AG04450 (cell line): ENCODE results near the gene RAMP3. TPM values are rescaled to one million over a fixed set of nuclear protein-coding genes. Genes with fewer than 3 reads are reported as not detected.
A peak's percentile ranks its signal among the peaks of the same experiment; 100 is the strongest.

Experiments used
- CTCF ChIA-PET: fragments of 300-600, 350-600 bp; formaldehyde crosslinking; extraction: SDS; loops from one replicate; lab custom pipeline; 2022; ENCODE audit warnings: antibody characterized with exemption, inconsistent platforms; lab: Charles Lee
- POLR2A ChIA-PET: fragments of 350-600 bp; formaldehyde crosslinking; extraction: SDS; loops from one replicate; lab custom pipeline; 2021; ENCODE audit warnings: antibody characterized with exemption, inconsistent platforms; lab: Yijun Ruan, JAX
- DNase-seq: peaks from one replicate; pipeline ENCODE4 v3.0.0-alpha.2; 2011; ENCODE audit warnings: low read depth, low spot score
- H3K27ac ChIP-seq: one replicate; pipeline ENCODE4 v1.5.1; 2012; ENCODE audit warnings: low read depth, low read length, control low read depth
- H3K27me3 ChIP-seq: one replicate; pipeline ENCODE4 v1.6.0; 2012; ENCODE audit warnings: low read length; ENCODE audit not compliant: control insufficient read depth, insufficient read depth
- H3K4me3 ChIP-seq: 2 replicates; pipeline ENCODE4 v1.5.1; 2011; ENCODE audit warnings: mild to moderate bottlenecking, low read depth, low read length, control low read depth
- H3K9me3 ChIP-seq: 2 replicates; pipeline ENCODE4 v1.5.1; 2012; ENCODE audit warnings: low read length; ENCODE audit not compliant: control insufficient read depth, insufficient read depth
- polyA plus RNA-seq: library from polyadenylated mRNA; depleted of rRNA; stranded (reverse); fragments of >200 nt; gene quantifications from 2 replicates; pipeline ENCODE4 v1.2.3, GENCODE V29; 2011
- TF ChIP-seq, protein P1 (sequence below): IDR thresholded peaks from 2 replicates; pipeline ENCODE4 v1.5.1; 2011; ENCODE audit warnings: low read depth, low read length, control low read depth, inconsistent platforms

The RAMP3 gene
- polyA plus RNA-seq, 1 experiment = not detected

DNA sequence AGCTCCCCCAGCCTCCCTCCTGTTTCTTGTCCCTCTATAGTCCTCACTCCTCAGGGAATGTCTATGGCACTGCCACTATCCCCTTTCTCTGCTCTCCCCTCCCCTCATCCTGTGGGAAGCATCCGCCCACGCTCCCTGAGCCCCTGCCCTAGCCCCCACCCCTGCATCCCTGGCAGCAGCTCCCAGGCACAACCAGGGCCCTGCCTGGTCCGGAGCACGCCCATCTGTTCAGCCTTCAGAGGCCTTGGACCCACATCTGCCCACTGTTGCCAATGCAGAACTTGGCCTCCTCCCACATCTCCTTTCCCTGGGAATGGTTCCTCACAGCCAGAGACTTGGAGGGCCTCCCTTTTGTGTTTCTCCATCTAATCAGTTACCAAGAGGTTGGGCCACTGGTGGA is 25.7 kb upstream of the RAMP3 start:
- ChIA-PET POLR2A (no interaction called here), CTCF (no interaction called here)
- no peak for DNase-seq
- Histone ChIP-seq H3K27me3 (peaks cover 24% of the 10 kb centered on the region), H3K9me3 (no peaks in the 10 kb centered on the region), H3K27ac (no peak overlapping the region), H3K4me3 (no peak overlapping the region)
- TF ChIP-seq, protein P1, sequence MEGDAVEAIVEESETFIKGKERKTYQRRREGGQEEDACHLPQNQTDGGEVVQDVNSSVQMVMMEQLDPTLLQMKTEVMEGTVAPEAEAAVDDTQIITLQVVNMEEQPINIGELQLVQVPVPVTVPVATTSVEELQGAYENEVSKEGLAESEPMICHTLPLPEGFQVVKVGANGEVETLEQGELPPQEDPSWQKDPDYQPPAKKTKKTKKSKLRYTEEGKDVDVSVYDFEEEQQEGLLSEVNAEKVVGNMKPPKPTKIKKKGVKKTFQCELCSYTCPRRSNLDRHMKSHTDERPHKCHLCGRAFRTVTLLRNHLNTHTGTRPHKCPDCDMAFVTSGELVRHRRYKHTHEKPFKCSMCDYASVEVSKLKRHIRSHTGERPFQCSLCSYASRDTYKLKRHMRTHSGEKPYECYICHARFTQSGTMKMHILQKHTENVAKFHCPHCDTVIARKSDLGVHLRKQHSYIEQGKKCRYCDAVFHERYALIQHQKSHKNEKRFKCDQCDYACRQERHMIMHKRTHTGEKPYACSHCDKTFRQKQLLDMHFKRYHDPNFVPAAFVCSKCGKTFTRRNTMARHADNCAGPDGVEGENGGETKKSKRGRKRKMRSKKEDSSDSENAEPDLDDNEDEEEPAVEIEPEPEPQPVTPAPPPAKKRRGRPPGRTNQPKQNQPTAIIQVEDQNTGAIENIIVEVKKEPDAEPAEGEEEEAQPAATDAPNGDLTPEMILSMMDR = no peak

DNA sequence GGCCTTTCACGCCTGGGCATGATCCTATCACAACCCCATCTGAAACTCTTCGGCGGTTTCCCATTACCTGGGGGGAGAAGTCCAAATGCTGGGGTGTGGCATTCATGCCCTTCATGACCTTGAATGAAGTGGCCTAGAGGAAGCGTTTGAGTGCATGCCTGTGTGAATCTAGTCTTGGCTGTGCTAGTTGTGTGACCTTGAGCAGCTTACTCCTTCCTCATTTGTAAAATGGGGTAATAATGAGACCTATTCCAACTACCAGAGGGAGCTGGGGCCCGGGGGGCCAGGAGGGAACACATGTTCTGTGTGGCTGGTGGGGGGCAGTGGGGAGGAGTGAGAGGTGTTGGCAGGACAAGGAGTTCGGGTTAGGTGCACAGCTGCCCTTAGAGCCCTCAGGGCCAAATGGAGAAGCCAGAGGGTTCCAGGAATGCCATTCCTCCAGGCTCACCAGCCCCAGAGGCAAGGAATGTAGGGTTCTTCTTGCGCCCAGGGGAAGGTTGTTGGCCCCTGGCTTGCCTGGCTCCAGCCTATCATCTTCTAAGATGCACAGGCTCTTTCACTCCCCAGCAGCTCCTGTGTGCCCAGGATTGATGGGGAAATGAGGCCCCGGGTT is 24.8 kb upstream of the RAMP3 start:
- Histone ChIP-seq H3K27ac (no peak overlapping the region), H3K4me3 (no peak overlapping the region), H3K27me3 (peaks cover 23% of the 10 kb centered on the region), H3K9me3 (no peaks in the 10 kb centered on the region)
- ChIA-PET CTCF (no interaction called here), POLR2A (no interaction called here)
- DNase-seq = no peak
- TF ChIP-seq, protein P1 = no peak

DNA sequence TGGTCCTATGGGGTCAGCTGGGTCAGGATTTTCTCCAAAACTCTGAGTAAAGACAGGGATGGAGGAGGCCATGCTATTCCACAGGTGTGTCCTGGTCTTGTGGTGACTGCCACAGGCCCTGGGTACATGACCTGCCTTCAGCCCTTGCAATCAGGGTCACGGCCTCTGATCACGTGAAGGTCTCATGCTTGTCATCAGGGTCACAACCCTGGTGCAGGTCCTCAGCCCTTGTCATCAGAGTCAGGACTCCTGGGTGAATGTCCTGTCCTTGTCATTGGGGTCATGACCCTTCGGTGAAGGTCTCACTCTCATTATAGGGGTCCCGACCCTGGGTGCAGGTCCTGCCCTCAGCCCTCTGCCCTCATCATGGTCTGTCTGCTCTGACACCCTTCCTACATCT is 24.2 kb upstream of the RAMP3 start:
- Histone ChIP-seq H3K27ac (no peak overlapping the region), H3K27me3 (peaks cover 23% of the 10 kb centered on the region), H3K9me3 (no peaks in the 10 kb centered on the region), H3K4me3 (no peak overlapping the region)
- DNase-seq = no peak
- TF ChIP-seq, protein P1 = no peak
- ChIA-PET POLR2A (no interaction called here), CTCF (no interaction called here)

DNA sequence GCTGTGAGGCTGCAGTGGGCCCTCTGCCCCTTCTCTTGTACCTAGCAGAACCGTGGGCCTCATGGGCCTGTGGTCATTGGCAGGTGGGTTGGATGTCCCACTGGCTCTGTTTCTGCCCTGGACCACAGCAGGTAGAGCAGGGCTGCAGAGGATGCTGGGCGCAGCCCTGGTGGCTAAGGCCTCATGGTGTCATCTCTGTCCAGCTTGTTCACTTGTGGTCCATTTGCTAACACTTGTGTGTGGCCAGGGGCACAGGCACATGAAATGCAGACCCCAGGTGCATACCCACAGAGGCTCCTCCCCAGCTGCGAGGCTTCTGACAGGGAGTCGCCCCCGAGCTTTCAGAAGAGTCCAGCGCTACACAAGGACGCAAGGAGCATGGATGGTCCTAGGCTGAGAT is 23.7 kb upstream of the RAMP3 start:
- CTCF ChIA-PET = no interaction called here
- no peak for DNase-seq
- Histone ChIP-seq H3K4me3 (no peak overlapping the region), H3K27me3 (peaks cover 23% of the 10 kb centered on the region), H3K27ac (no peak overlapping the region), H3K9me3 (no peaks in the 10 kb centered on the region)
- TF ChIP-seq, protein P1 = no peak
- POLR2A ChIA-PET = no interaction called here

DNA sequence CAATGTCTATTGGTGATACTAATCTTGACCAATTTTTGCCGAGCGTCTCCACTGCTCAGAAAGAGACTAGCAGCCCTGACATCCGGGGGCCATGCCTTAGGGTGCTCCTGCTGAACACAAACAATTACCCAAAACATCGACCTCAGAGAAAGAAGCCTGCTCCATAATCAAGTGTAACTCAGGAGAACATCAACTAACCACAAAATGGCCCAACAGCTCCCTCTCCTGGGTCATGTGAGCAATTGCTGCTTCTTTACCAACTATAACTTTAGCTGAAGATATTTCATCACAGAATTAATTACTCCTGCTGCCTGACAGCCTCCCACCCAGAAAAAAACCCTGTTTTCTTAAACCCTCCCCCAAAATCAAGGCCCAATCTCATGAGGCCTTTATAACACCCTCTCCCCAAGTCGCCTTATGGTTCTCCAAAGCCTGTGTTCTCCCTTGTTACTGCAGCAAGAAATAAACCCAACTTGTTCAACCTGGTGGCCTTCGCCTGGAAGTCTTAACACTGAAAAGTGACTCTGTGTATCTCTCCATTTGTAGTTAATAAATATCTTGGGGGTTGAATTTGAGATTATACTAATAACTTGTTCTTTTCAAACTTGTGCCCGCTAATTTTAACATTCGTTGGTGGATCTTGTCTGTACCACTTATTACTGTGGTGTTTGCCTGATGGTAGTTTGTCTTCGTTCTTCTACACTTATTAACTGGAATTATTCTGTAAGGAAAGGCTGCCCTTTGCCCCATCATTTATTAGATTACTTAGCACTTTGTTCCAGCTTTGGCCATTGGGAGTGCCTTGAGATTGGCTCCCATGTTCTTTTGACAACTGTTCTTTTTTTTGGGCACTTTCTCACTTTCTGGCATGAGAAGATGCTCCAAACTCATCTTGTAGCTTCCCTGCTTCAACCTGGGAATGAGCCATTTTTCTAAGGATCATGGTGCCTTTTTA is 21.2 kb upstream of the RAMP3 start:
- TF ChIP-seq, protein P1 = peak; percentile 90
- Histone ChIP-seq H3K9me3 (no peaks in the 10 kb centered on the region), H3K27ac (no peak overlapping the region), H3K27me3 (peaks cover 9% of the 10 kb centered on the region), H3K4me3 (no peak overlapping the region)
- DNase-seq = peak; percentile 46
- ChIA-PET CTCF (interaction anchor here (0.5 to 4.4 kb wide), 39 partner anchors 9 to 554 kb away, joined by 3 to 62 read pairs (median 5); partner anchors contain the start of genes H2AZ2, TBRG4 and TMED4), POLR2A (no interaction called here)
